Keratinocyte (primary cell): ENCODE results near the gene MRC2. TPM values are rescaled to one million over a fixed set of nuclear protein-coding genes. Genes with fewer than 3 reads are reported as not detected.

Experiments
- DNase-seq: peaks from one replicate; pipeline ENCODE4 v3.0.0-alpha.2; 2011; ENCODE audit warnings: low read depth, missing footprints, low spot score
- FAIRE-seq: peaks from 2 replicates; lab custom pipeline; 2011; peaks lifted over from hg19 to GRCh38; lab: Jason Lieb, UNC
- H2AFZ ChIP-seq: 2 replicates; pipeline ENCODE4 v1.6.0; 2012; ENCODE audit warnings: low read length, control low read depth, inconsistent platforms; ENCODE audit not compliant: control insufficient read depth
- H3K27ac ChIP-seq: 2 replicates; pipeline ENCODE4 v1.5.1; 2011; ENCODE audit warnings: low read length; ENCODE audit not compliant: control insufficient read depth, insufficient read depth
- H3K27me3 ChIP-seq: 3 replicates; pipeline ENCODE4 v1.6.0; 2011; ENCODE audit warnings: low read length; ENCODE audit not compliant: control insufficient read depth, insufficient read depth; ENCODE audit errors: extremely low read depth
- H3K36me3 ChIP-seq, 2 experiments: 2 replicates in 1 of 2; 3 replicates in 1 of 2; pipeline ENCODE4 v1.5.1; 2011; ENCODE audit warnings: low read length in 2 of 2, mild to moderate bottlenecking in 1 of 2; ENCODE audit not compliant: control insufficient read depth in 2 of 2, insufficient read depth in 2 of 2; ENCODE audit errors: extremely low read depth in 1 of 2
- H3K4me1 ChIP-seq: 3 replicates; pipeline ENCODE4 v1.5.1; 2011; ENCODE audit warnings: low read length; ENCODE audit not compliant: control insufficient read depth, insufficient read depth; ENCODE audit errors: extremely low read depth
- H3K4me2 ChIP-seq: 3 replicates; pipeline ENCODE4 v1.6.0; 2011; ENCODE audit warnings: low read depth, low read length; ENCODE audit not compliant: control insufficient read depth, insufficient read depth; ENCODE audit errors: extremely low read depth
- H3K4me3 ChIP-seq, 3 experiments: fragments of 200-600 bp in 1 of 3; sonication (generic) in 1 of 3; 2 replicates in 2 of 3; 3 replicates in 1 of 3; pipeline ENCODE4 v1.5.1; 2011 to 2016; ENCODE audit warnings: low read length in 3 of 3, mild to moderate bottlenecking in 3 of 3, control low read depth in 2 of 3, inconsistent platforms in 1 of 3, low read depth in 1 of 3, mixed read lengths in 1 of 3, mixed run types in 1 of 3, moderate library complexity in 1 of 3; ENCODE audit not compliant: control insufficient read depth in 2 of 3, insufficient read depth in 2 of 3; ENCODE audit errors: extremely low read depth in 1 of 3
- H3K79me2 ChIP-seq: 2 replicates; pipeline ENCODE4 v1.6.0; 2012; ENCODE audit warnings: low read length; ENCODE audit not compliant: control insufficient read depth, insufficient read depth
- H3K9ac ChIP-seq: 3 replicates; pipeline ENCODE4 v1.6.0; 2011; ENCODE audit warnings: low read length; ENCODE audit not compliant: control insufficient read depth, insufficient read depth; ENCODE audit errors: extremely low read depth
- H3K9me1 ChIP-seq: 3 replicates; pipeline ENCODE4 v1.6.0; 2011; ENCODE audit warnings: low read length; ENCODE audit not compliant: control insufficient read depth, insufficient read depth; ENCODE audit errors: extremely low read depth
- H3K9me3 ChIP-seq: 2 replicates; pipeline ENCODE4 v1.5.1; 2012; ENCODE audit warnings: low read depth, low read length; ENCODE audit not compliant: control insufficient read depth
- H4K20me1 ChIP-seq: 3 replicates; pipeline ENCODE4 v1.6.0; 2011; ENCODE audit warnings: low read length; ENCODE audit not compliant: control insufficient read depth, insufficient read depth; ENCODE audit errors: extremely low read depth
- EZH2 ChIP-seq: IDR thresholded peaks from one replicate; pipeline ENCODE4 v1.6.1; 2012; ENCODE audit warnings: inconsistent platforms, mild to moderate bottlenecking, low read length, moderate library complexity
- dilution Hi-C: fragments of 300-500 bp; cut with MboI; formaldehyde crosslinking; loops from one replicate; pipeline ENCODE4 v1.7.0; 2020; ENCODE audit warnings: low sequenced_read_pairs; ENCODE audit not compliant: extremely low pct_ligation_motif_present
- polyA plus RNA-seq, 5 experiments: library from polyadenylated mRNA; depleted of rRNA in 3 of 5; stranded (reverse) in 3 of 5; stranded (forward) in 1 of 5; unstranded in 1 of 5; fragments of >200 nt; gene quantifications; 1 replicate in 1 of 5; 2 replicates in 3 of 5; 3 replicates in 1 of 5; pipeline versions ENCODE4 v1.2.1 to v1.2.3, GENCODE V29; 2011 to 2012; ENCODE audit warnings: missing spikeins in 2 of 5, low read depth in 1 of 5, low replicate concordance in 1 of 5
- TF ChIP-seq, protein P1 (sequence below), 3 experiments: IDR thresholded peaks in 1 of 3; conservative IDR thresholded peaks in 1 of 3; optimal IDR thresholded peaks in 1 of 3; 2 replicates in 2 of 3; 3 replicates in 1 of 3; pipeline versions ENCODE3 to v1.5.1; 2011; ENCODE audit warnings: low read length in 3 of 3, mild to moderate bottlenecking in 3 of 3, moderate library complexity in 2 of 3, control low read depth in 1 of 3, inconsistent platforms in 1 of 3; ENCODE audit not compliant: insufficient read depth in 2 of 3; ENCODE audit errors: extremely low read depth in 1 of 3

MRC2 gene
- polyA plus RNA-seq, 1 donor (not counting 4 experiments of a cell fraction or from before 2014, with no cell fraction given), result 14.0 TPM

DNA sequence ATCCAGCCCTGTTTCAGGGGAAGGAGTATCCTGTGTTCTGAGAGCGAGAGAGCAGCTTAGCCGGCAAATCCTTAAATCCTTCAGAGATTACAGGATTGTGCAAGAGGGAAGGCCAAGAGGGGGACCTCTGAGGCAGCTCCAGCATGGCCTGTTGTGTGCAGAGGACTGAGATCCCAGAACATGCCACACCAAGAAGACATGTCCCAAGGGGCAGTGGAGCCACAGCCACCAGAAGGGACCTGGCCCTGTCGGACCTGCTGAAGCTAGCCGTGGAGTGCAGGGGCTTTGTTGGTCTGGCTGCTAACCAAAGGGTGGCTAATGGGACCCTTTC lies 1.6 kb upstream of the MRC2 start:
- no peaks in the 10 kb centered on the region for H3K9me3 ChIP-seq
- no peaks in the 10 kb centered on the region for H4K20me1 ChIP-seq
- no peaks in the 10 kb centered on the region for H3K27me3 ChIP-seq
- TF ChIP-seq, protein P1, sequence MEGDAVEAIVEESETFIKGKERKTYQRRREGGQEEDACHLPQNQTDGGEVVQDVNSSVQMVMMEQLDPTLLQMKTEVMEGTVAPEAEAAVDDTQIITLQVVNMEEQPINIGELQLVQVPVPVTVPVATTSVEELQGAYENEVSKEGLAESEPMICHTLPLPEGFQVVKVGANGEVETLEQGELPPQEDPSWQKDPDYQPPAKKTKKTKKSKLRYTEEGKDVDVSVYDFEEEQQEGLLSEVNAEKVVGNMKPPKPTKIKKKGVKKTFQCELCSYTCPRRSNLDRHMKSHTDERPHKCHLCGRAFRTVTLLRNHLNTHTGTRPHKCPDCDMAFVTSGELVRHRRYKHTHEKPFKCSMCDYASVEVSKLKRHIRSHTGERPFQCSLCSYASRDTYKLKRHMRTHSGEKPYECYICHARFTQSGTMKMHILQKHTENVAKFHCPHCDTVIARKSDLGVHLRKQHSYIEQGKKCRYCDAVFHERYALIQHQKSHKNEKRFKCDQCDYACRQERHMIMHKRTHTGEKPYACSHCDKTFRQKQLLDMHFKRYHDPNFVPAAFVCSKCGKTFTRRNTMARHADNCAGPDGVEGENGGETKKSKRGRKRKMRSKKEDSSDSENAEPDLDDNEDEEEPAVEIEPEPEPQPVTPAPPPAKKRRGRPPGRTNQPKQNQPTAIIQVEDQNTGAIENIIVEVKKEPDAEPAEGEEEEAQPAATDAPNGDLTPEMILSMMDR (optimal IDR thresholded peaks at IDR 0.05 in 1 of 3, IDR thresholded peaks at IDR 0.05 in 1 of 3, conservative IDR thresholded peaks at IDR 0.05 in 1 of 3; ENCODE audit: extremely low read depth in 1 of 3, insufficient read depth in 2 of 3, low read length in 3 of 3), result no peak
- TF ChIP-seq EZH2, result no peak
- H3K4me3 ChIP-seq, result no peak overlapping the region
- no peak overlapping the region for H2AFZ ChIP-seq
- no peak overlapping the region for H3K27ac ChIP-seq
- no peaks in the 10 kb centered on the region for H3K9me1 ChIP-seq
- DNase-seq (no peak), FAIRE-seq (no peak)
- no peak overlapping the region for H3K9ac ChIP-seq
- dilution Hi-C loops, result no loop called here
- H3K4me2 ChIP-seq, result no peak overlapping the region
- peaks cover 28% of the 10 kb centered on the region for H3K79me2 ChIP-seq
- H3K36me3 ChIP-seq, result peaks cover 0 to 3% of the 10 kb centered on the region in 2 experiments
- peaks cover 22% of the 10 kb centered on the region for H3K4me1 ChIP-seq

DNA sequence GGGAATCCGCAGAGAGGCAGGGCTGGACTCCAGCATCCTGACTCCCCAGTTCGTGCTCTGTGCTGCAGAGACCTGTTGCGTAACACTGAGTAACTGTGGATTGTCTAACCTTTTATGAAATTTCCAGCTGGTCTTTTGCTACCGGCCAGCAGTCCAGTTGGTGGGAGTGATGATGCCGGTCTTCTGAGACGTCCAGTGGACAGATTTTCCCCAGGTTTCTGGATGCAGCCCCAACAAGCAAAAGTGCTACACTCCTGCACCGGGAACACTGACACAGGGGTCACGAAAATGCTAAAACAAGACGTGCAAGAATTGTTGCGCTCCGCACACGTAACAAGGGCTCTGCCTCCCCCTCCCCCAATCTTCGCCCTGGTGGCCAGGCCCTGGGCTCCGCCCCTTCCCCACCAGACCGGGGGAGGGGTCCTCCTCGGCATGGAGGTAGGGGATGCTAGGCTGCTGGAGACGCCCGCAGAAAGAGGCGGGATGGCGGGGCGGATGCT lies 701 bp upstream of the MRC2 start:
- Histone ChIP-seq H3K9ac (peak overlapping the region; percentile 71), H3K4me1 (peaks cover 22% of the 10 kb centered on the region), H4K20me1 (no peaks in the 10 kb centered on the region), H3K9me1 (no peaks in the 10 kb centered on the region), H3K9me3 (no peaks in the 10 kb centered on the region), H3K36me3 (peaks cover 0 to 5% of the 10 kb centered on the region in 2 experiments), H2AFZ (peak overlapping the region; percentile 80), H3K79me2 (peaks cover 37% of the 10 kb centered on the region), H3K4me2 (peak overlapping the region; percentile 92), H3K27ac (peak overlapping the region; percentile 26), H3K4me3 (peak overlapping the region; percentile 65 to 92 (median 79)), H3K27me3 (no peaks in the 10 kb centered on the region)
- FAIRE-seq, result no peak
- no peak for TF ChIP-seq EZH2
- TF ChIP-seq, protein P1 (optimal IDR thresholded peaks at IDR 0.05 in 1 of 3, IDR thresholded peaks at IDR 0.05 in 1 of 3, conservative IDR thresholded peaks at IDR 0.05 in 1 of 3; ENCODE audit: extremely low read depth in 1 of 3, insufficient read depth in 2 of 3, low read length in 3 of 3), result no peak
- dilution Hi-C loops, result no loop called here
- DNase-seq, result no peak
